ENCODE results near the gene SLCO2A1. TPM values are rescaled to one million over a fixed set of nuclear protein-coding genes. Genes with fewer than 3 reads are reported as not detected.

SLCO2A1 gene
- total and polyA plus RNA-seq, 2 donors from 2014 or later = 27.2 to 169 TPM

DNA sequence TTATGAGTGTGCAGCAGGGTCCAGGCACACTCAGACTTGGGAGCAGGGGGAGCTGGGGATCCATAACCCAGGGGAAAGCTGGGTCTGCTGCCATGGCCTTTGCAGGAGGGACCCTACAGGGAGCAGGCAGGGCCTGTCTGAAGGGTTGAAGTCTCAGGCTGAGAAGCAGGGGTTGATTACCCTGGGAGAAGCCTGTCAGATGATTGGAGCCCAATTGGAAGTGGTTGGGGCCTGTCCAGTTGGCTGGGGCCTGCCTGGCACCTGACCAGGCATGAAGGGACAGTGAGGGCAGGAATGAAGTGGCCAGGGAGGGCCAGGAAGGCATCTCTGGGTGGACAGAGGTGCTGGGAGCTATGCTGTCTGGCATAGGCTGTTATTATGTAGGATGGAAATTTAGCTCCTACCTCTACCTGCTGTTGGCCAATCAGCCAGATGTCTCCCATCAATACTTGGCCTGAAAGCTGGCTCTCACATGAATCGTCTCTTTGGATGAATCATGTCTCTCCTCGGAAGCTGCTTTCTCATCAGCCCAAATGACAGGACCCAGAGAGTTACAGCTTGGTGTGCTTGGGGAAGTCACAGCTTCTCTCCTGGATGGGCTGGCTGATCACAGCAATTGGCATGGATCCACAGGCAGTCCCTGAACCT is 27.4 kb upstream of the SLCO2A1 start:
- H3K36me3 ChIP-seq (ENCODE audit: control insufficient read depth in 2 of 3, insufficient read depth in 3 of 3, low read length in 3 of 3) = no peaks in the 10 kb centered on the region
- no peak overlapping the region for H3K9ac ChIP-seq (ENCODE audit: low read length in 3 of 3)
- no peaks in the 10 kb centered on the region for H3K27me3 ChIP-seq (ENCODE audit: control insufficient read depth, insufficient read depth, low read length)
- peak overlapping the region; percentile 29 to 43 for H3K27ac ChIP-seq (ENCODE audit: low read depth in 2 of 2, low read length in 2 of 2)
- peak overlapping the region in 2 of 3 donors; percentile 28 to 46 for H3K4me3 ChIP-seq (ENCODE audit: low read length in 3 of 3)
- peaks cover 0 to 35% (median 25%) of the 10 kb centered on the region in 3 donors for H3K4me1 ChIP-seq (ENCODE audit: control insufficient read depth in 2 of 3, insufficient read depth in 2 of 3, low read depth in 1 of 3, low read length in 3 of 3)
- no peaks in the 10 kb centered on the region for H3K9me3 ChIP-seq (ENCODE audit: control insufficient read depth in 2 of 3, insufficient read depth in 1 of 3, low read length in 3 of 3)
- intact Hi-C loops (cut with DNase I) = no loop called here
- no peak for FAIRE-seq
- TF ChIP-seq CTCF (IDR thresholded peaks at IDR 0.05; ENCODE audit: borderline replicate concordance, extremely low read depth, insufficient read depth) = no peak
- peak in 1 of 5 donors; percentile 4 for DNase-seq

- H3K4me1 ChIP-seq (ENCODE audit: control insufficient read depth in 2 of 3, insufficient read depth in 2 of 3, low read depth in 1 of 3, low read length in 3 of 3) = peaks cover 0 to 38% (median 25%) of the 10 kb centered on the region in 3 donors
- no peaks in the 10 kb centered on the region for H3K27me3 ChIP-seq (ENCODE audit: control insufficient read depth, insufficient read depth, low read length)
- no peak for TF ChIP-seq CTCF (IDR thresholded peaks at IDR 0.05; ENCODE audit: borderline replicate concordance, extremely low read depth, insufficient read depth)
- H3K27ac ChIP-seq (ENCODE audit: low read depth in 2 of 2, low read length in 2 of 2) = peak overlapping the region in 1 of 2 donors; percentile 43
- H3K9me3 ChIP-seq (ENCODE audit: control insufficient read depth in 2 of 3, insufficient read depth in 1 of 3, low read length in 3 of 3) = no peaks in the 10 kb centered on the region
- no peaks in the 10 kb centered on the region for H3K36me3 ChIP-seq (ENCODE audit: control insufficient read depth in 2 of 3, insufficient read depth in 3 of 3, low read length in 3 of 3)
- H3K9ac ChIP-seq (ENCODE audit: low read length in 3 of 3) = no peak overlapping the region
- intact Hi-C loops (cut with DNase I) = no loop called here
- FAIRE-seq = no peak
- no peak for DNase-seq
- no peak overlapping the region for H3K4me3 ChIP-seq (ENCODE audit: low read length in 3 of 3)
Observed at GRCh38 chr3:134056464-134056891, 26.8 kb upstream of the SLCO2A1 start.

- Histone ChIP-seq H3K36me3 (ENCODE audit: control insufficient read depth in 2 of 3, insufficient read depth in 3 of 3, low read length in 3 of 3) (no peaks in the 10 kb centered on the region), H3K4me3 (ENCODE audit: low read length in 3 of 3) (no peak overlapping the region), H3K27ac (ENCODE audit: low read depth in 2 of 2, low read length in 2 of 2) (no peak overlapping the region), H3K9ac (ENCODE audit: low read length in 3 of 3) (no peak overlapping the region), H3K9me3 (ENCODE audit: control insufficient read depth in 2 of 3, insufficient read depth in 1 of 3, low read length in 3 of 3) (no peaks in the 10 kb centered on the region), H3K4me1 (ENCODE audit: control insufficient read depth in 2 of 3, insufficient read depth in 2 of 3, low read depth in 1 of 3, low read length in 3 of 3) (peaks cover 0 to 38% (median 25%) of the 10 kb centered on the region in 3 donors), H3K27me3 (ENCODE audit: control insufficient read depth, insufficient read depth, low read length) (no peaks in the 10 kb centered on the region)
- no peak for TF ChIP-seq CTCF (IDR thresholded peaks at IDR 0.05; ENCODE audit: borderline replicate concordance, extremely low read depth, insufficient read depth)
- DNase-seq = no peak
- intact Hi-C loops (cut with DNase I) = no loop called here
- no peak for FAIRE-seq
Observed at GRCh38 chr3:134055661-134056060, 25.9 kb upstream of the SLCO2A1 start.
